Embryonic facial prominence (tissue), 1 donor: ENCODE measurements around the gene TREM1.
"Not testable (repeated sequence)": the region's sequence is repeated elsewhere in the genome, so short reads cannot be mapped to it uniquely, and the experiment has no call there.

Experiments
- DNase-seq: peaks from one replicate; pipeline ENCODE4 v3.0.0-alpha.2; 2016; ENCODE audit errors: extremely low spot score

TREM1 gene

DNA sequence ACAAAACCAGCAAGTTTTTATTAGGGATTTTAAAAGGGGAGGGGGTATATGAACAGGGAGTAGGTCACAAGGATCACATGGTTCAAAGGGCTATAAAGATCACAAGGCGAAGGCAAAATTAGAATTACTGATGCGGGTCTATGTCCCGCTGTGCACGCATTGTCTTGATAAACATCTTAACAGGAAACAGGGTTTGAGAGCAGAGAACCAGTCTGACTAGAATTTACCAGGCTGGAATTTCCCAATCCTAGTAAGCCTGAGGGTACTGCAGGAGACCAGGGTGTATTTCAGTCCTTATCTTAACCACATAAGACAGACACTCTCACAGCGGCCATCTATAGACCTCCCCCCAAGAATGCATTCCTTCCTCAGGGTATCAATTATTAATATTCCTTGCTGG is 10.8 kb upstream of the TREM1 start:
- not testable (repeated sequence) for DNase-seq

DNA sequence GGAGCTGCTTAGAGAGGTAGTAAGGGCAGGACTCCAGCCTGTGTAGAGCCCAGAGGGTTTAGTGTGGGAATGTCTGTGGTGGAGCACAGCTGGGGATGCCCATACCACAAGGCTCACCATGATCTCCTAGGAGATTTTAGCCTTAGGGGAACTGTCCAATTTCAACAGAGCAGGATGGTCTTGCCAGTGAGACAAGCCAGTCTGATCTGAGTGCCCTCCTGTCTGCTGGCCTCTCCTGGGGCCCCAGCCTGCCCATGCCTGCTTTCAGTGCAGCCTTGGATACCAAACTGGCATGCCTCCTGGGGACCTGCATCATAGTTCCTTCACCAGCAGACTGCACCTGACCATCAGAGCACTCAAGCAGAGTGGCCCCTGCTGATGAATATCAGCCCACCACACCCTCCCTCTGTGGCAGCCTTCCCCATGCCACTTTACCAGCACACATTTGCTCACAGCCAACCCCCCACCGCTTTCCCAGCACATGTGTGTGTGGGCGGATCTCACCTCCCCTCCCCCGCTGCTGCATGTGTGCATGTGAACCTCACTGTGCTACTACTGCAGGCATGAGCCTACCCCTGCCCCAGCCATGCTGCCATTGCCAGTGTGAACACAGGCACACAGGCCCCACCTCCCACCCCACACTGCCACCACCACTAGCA is 7.9 kb upstream of the TREM1 start:
- no peak for DNase-seq

DNA sequence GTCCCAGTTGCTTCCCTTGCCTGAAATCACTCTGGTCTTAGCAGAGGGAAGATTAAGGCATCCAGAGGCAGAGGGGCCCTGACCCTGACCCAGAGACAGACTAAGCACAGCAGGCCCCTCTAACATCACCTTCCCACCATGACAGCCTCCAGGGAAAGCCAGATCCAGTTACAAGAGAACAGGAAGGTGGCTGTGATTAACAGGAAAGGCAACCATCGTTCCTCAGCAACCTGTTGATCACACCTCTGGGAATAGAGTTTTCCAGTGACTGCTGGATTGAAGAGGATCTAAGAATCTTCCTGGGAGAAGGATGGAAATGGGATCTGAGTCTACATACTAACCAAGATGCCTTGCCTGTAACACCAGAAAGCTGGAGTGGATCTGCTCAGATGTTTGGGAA is 5.2 kb upstream of the TREM1 start:
- DNase-seq, result no peak

DNA sequence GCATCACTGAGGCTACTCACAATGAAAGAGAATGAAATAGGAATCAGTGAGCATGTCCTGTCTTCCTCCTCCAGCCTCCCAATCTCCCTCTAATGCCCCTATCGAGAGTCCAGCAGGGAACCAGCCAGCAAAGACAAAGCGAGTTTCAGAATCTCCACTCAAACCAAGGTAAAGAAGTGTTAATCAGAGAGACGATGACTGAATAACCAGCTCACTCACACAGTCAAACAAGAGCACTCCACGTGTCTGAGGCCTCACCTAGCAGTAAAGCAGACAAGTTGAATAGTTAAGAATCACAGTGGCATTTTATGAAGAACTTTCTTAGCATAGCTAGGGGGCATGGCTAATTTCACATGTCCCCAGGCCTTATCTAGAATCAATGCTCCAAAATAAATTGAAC is 3.3 kb upstream of the TREM1 start:
- no peak for DNase-seq

DNA sequence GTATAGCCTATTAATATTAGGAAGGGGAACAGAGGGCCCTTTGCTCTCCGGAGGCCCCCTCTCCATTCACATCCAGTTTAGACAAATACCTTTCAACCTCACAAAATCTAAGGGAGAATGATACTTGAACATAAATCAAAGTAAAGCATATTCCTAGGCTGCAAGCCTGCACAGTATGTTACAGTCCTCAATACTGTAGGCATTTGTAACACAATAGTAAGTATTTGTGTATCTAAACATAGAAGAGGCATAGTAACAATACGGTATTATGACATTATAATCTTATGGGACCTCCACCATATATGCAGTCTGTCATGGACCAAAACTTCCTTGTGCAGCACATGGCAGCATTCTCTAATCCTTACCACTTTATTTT is 2.3 kb upstream of the TREM1 start:
- no peak for DNase-seq

DNA sequence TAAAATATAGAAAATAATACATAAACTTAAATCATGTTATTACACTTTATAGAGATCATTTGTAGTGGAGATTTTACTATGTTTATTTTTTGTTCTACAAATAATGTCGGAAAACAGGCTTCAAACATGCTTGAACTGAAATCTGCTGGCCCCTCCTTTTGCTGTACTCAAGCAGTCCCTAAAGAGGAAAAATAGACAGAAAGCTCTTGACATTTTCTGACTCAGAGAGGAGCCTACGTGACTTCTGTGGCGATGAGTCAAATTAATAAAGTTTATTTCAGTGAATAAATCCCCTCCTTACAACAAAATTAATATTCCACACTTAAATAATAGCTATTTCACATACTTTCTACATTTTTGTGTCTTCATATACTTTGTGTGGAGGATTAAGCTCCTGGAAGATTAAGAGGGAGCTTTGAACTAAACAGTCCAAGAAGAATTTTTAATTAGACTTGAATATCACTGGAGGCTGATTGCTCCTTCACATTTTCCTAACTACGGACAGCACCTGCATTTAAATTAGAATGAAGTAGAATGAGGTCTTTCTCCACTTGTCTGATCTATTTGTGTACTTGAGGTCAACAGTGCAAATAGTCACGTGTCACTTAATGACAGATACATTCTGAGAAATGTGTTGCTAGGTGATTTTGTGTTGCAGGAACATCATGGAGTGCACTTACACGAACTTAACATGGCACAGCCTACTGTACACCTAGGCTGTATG is 1.7 kb upstream of the TREM1 start:
- DNase-seq, result no peak

GRCh38 chr6:41284726-41285125 is 1.8 kb downstream of the TREM1 start:
- DNase-seq, result no peak

DNA sequence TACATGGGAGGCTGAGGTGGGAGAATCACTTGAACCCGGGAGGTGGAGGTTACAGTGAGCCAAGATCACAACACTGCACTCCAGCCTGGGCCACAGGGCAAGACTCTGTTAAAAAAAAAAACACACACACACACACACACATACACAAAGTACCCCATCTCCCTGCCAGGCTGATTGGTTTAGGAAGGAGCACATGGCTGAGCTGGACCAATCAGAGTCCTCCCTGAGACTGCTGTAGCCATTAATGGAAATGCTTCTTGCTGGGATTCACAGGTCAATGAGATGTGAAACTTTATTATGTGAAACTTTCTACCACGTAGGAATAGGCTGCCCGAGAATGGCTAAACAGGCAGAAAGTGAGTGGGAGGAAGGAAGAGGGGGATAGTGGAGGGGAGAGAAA is 2.9 kb downstream of the TREM1 start:
- DNase-seq, result no peak

GRCh38 chr6:41280381-41281057 is 6.0 kb downstream of the TREM1 start:
- no peak for DNase-seq

- DNase-seq, result no peak
These were observed 7.6 kb downstream of the TREM1 start for GRCh38 chr6:41278699-41279405.

GRCh38 chr6:41277605-41278004 is 8.9 kb downstream of the TREM1 start:
- DNase-seq, result no peak

GRCh38 chr6:41275489-41275888 is 11.0 kb downstream of the TREM1 start:
- no peak for DNase-seq

DNA sequence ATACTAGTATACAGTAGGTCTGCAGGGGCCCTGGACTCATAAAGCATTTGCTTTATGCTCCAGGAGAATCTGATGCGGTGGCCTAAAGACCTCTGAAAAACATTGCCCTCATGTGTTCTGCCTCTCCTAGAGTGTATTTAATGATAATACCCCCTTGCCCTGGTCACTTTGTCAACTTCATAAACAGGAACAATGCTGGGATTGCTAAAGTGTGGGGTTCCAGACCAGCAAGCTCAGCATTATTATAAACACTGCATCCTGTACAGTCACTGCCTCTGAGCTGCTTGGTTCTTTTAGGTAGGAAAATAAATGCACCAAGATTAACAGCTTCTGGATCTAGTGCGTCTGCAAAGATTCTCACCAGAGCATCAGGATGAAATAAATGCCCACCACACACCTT is 12.2 kb downstream of the TREM1 start:
- DNase-seq, result no peak

DNA sequence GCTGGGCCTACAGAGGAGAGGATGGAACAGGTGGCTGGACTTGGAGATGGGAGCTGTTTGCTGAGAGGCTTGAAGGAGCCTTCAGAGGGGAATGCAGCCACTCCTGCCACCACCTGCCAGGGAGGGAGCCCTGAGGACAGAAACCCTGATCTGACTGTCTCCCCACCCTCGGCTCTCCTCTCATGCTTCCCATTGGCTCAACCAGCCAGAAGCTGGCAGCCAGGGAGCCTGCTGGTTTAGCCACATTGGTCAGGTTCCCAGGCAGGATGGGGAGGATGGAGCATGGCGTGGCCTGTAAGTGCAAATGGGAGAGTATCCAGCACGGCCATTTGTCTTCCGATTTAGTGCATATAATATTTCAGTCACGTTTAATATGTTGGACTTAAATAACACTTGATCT is 12.8 kb downstream of the TREM1 start:
- no peak for DNase-seq

- no peak for DNase-seq
These were observed 13.8 kb downstream of the TREM1 start for GRCh38 chr6:41272591-41273240.

DNA sequence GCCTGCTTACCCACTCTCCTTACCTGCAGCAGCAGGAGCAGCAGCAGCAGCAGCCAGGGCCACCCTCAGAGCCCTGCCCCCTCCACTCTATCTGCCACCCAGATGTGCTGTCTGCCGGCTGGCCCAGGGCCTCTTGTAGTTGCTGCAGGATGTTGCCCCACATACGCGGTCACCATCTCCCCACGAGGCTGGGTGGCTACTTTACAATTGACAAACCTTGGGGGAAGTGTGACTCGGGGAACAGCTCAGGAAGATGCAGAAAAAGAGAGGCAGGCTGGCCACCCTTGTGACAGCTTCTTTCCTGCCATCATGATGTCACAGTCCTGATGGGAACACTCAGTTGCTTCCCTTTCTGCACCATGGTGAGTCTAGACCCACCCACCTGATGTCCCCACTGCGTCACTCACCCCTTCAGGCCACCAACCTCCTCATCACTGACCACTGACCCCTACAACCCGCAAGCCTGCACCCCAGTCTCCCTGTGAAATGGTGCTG is 14.5 kb downstream of the TREM1 start:
- DNase-seq, result no peak

- no peak for DNase-seq
These were observed 16.8 kb downstream of the TREM1 start for GRCh38 chr6:41269716-41270115.

- no peak for DNase-seq
These were observed 17.3 kb downstream of the TREM1 start for GRCh38 chr6:41269166-41269565.

DNA sequence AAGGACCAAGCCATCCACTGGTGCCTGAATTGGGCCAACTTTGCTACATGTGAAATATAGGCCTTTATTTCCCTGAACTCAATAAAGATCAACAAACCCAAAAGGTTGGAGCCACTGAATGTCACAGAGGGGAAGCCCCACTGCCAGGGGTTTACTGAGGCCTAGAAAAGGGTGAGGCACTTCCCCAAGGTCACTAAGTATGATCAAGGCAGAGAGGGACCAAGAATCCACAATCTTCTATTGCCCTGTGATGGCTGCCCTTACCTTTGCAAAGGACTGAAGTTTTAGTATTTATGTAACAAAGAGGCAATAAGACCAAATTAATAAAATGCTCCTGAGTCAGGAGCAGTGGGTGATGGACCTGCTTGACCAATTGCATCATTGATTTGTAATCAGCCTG is 18.0 kb downstream of the TREM1 start:
- DNase-seq, result no peak

DNA sequence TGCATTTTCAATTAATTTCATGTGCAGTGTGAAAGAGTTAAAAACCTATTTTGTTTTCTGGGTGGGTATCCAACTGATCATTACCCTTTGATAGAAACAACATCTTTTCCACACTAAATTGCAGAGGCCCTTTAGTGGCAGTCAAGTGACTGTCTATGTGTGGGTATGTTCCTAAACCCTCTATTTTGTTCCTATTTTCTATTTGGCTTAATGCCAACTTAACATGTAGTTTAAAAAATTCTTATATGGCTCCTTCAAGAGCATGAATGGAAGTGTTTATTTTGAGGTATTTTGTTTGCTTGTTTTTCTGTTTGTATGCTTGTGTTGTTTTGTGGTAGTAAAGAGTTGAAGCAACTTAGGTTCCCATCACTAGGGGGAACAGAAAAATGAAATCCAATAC is 19.9 kb downstream of the TREM1 start:
- DNase-seq, result no peak

GRCh38 chr6:41263267-41263666 is 23.2 kb downstream of the TREM1 start:
- no peak for DNase-seq

GRCh38 chr6:41262401-41262800 is 24.1 kb downstream of the TREM1 start:
- no peak for DNase-seq
